ENCODE results near the gene UCK1.
A peak's percentile ranks its signal among the peaks of the same experiment; 100 is the strongest.

The UCK1 gene

GRCh38 chr9:131496844-131497405 is 34.1 kb downstream of the UCK1 start:
- DNase-seq (ENCODE audit: low read depth, low spot score) = no peak

GRCh38 chr9:131495785-131496184 is 35.3 kb downstream of the UCK1 start:
- DNase-seq (ENCODE audit: low read depth, low spot score) = no peak

GRCh38 chr9:131494296-131494870 is 36.7 kb downstream of the UCK1 start:
- no peak for DNase-seq (ENCODE audit: low read depth, low spot score)

- DNase-seq (ENCODE audit: low read depth, low spot score) = no peak
These were observed 39.0 kb downstream of the UCK1 start for GRCh38 chr9:131492070-131492469.

GRCh38 chr9:131491001-131491710 is 39.9 kb downstream of the UCK1 start:
- DNase-seq (ENCODE audit: low read depth, low spot score) = no peak

GRCh38 chr9:131490514-131490913 is 40.5 kb downstream of the UCK1 start:
- DNase-seq (ENCODE audit: low read depth, low spot score) = no peak

GRCh38 chr9:131487621-131488031 is 43.4 kb downstream of the UCK1 start:
- DNase-seq (ENCODE audit: low read depth, low spot score) = no peak

- no peak for DNase-seq (ENCODE audit: low read depth, low spot score)
These were observed 44.1 kb downstream of the UCK1 start for GRCh38 chr9:131487001-131487400.

GRCh38 chr9:131485728-131486422 is 45.2 kb downstream of the UCK1 start:
- no peak for DNase-seq (ENCODE audit: low read depth, low spot score)

GRCh38 chr9:131485206-131485605 is 45.9 kb downstream of the UCK1 start:
- no peak for DNase-seq (ENCODE audit: low read depth, low spot score)

- DNase-seq (ENCODE audit: low read depth, low spot score) = no peak
These were observed 46.4 kb downstream of the UCK1 start for GRCh38 chr9:131484560-131485185.

- no peak for DNase-seq (ENCODE audit: low read depth, low spot score)
These were observed 47.0 kb downstream of the UCK1 start for GRCh38 chr9:131484051-131484445.

- DNase-seq (ENCODE audit: low read depth, low spot score) = no peak
These were observed 47.6 kb downstream of the UCK1 start for GRCh38 chr9:131483319-131484050.

GRCh38 chr9:131482343-131483006 is 48.6 kb downstream of the UCK1 start:
- no peak for DNase-seq (ENCODE audit: low read depth, low spot score)

GRCh38 chr9:131481441-131482342 is 49.4 kb downstream of the UCK1 start:
- no peak for DNase-seq (ENCODE audit: low read depth, low spot score)

GRCh38 chr9:131480258-131480657 is 50.8 kb downstream of the UCK1 start:
- no peak for DNase-seq (ENCODE audit: low read depth, low spot score)

GRCh38 chr9:131478911-131479310 is 52.2 kb downstream of the UCK1 start:
- DNase-seq (ENCODE audit: low read depth, low spot score) = no peak

- DNase-seq (ENCODE audit: low read depth, low spot score) = peak; percentile 58
These were observed 52.6 kb downstream of the UCK1 start for GRCh38 chr9:131478421-131478868.

- no peak for DNase-seq (ENCODE audit: low read depth, low spot score)
These were observed 53.1 kb downstream of the UCK1 start for GRCh38 chr9:131477816-131478419.
